Measurements from ENCODE around the gene AVL9. TPM values are rescaled to one million over a fixed set of nuclear protein-coding genes. Genes with fewer than 3 reads are reported as not detected.
"Not testable (repeated sequence)": the region's sequence is repeated elsewhere in the genome, so short reads cannot be mapped to it uniquely, and the experiment has no call there.

The AVL9 gene
- total RNA-seq, 4 donors from 2014 or later, result 16.6 to 31.1 (median 22.0) TPM

GRCh38 chr7:32490127-32490796, 5.0 kb upstream of the AVL9 start, which contains the start of gene LSM5:
Gene LSM5, minus strand, starts transcription at chr7:32490380. Its CDS starts 15 bp downstream, at chr7:32490365.
- Histone ChIP-seq H3K27ac (peak within 1 kb of the TSS; percentile 79 to 87 (median 84)), H3K4me1 (peaks cover 0 to 29% (median 11%) of the 10 kb centered on the region in 3 donors), H3K9me3 (no peaks in the 10 kb centered on the region), H3K27me3 (no peaks in the 10 kb centered on the region), H3K36me3 (peaks cover 0 to 25% of the 10 kb centered on the region in 2 donors), H3K4me3 (peak within 1 kb of the TSS; percentile 59 to 64)
- peak; percentile 85 for ATAC-seq
- WGBS, 2 donors (ENCODE audit: low coverage in 1 of 2), result 0% methylated on average over 7 to 14 of the region's 38 CpGs
- no peak for TF ChIP-seq POLR2A (IDR thresholded peaks at IDR 0.05)
- TF ChIP-seq POLR2AphosphoS5 (IDR thresholded peaks at IDR 0.05), result peak; percentile 59

DNA sequence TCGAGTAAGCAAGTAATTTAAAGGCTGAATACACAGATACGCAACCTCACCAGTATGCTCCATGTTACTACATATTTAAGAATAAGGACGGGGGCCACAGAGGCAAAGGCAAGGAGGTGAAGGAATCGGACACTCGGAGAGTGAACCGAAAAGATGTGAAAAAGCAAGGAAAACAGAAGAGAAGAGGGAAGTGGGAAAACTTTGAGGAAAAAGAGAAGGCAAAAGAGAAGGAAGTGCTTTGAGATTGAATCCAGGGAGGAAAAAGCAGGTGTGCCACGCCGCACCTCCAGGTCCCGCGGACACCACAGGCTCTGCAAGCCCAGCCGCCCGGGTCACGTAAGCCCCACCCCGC, 367 bp upstream of the AVL9 start:
- Histone ChIP-seq H3K27ac (peak overlapping the region; percentile 72 to 99 (median 98)), H3K4me3 (peak overlapping the region; percentile 57 to 97), H3K9me3 (no peaks in the 10 kb centered on the region), H3K36me3 (peaks cover 0 to 6% of the 10 kb centered on the region in 2 donors), H3K27me3 (no peaks in the 10 kb centered on the region), H3K4me1 (peaks cover 0 to 34% (median 11%) of the 10 kb centered on the region in 3 donors)
- ATAC-seq, result peak; percentile 4
- WGBS, 2 donors (ENCODE audit: low coverage in 1 of 2), result 0 to 1% methylated on average over 13 to 14 of the region's 14 CpGs
- TF ChIP-seq CTCF (IDR thresholded peaks at IDR 0.05), result no peak
- no peak for TF ChIP-seq POLR2AphosphoS5 (IDR thresholded peaks at IDR 0.05)
- no peak for TF ChIP-seq EP300 (IDR thresholded peaks at IDR 0.05)
- no peak for TF ChIP-seq POLR2A (IDR thresholded peaks at IDR 0.05)

DNA sequence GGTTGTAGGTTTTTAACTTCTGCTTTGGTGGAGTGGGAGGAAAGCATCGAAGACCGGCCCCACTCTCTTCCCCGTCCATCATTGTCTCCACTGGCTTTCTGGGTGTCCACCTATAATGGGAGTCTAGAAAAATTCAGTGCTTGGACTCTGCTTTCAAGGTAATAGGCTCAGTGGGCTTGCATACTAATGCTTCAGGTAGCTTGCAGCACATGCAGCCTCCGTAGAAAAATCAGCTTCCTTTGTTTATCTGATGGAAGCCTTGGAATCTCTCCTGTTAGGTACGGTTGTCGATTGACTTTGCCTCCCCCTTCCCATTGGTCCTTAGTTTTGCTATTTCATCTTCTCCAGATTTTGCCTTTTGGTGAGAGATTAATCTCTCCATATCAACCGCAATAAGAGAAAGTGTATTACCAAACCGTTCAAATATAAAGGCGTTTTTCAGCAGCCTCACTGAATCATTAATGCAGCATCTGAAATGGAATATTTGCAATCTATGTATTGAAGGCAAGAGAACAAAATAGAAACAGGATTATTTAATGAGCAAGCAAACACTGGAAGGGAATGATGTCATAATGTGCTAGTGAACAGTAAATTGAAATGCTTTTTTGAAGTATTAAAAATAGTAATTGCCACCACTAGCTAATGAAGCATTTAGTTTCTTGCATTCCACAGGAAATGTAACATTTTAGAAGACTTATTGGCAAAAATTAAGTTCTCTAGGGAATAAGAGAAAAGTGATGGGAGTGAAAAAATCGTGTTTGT, 944 bp downstream of the AVL9 start:
- Histone ChIP-seq H3K27ac (peak overlapping the region; percentile 76 to 99 (median 98)), H3K36me3 (peaks cover 0 to 6% of the 10 kb centered on the region in 2 donors), H3K4me1 (peaks cover 0 to 39% (median 11%) of the 10 kb centered on the region in 3 donors), H3K9me3 (no peaks in the 10 kb centered on the region), H3K4me3 (peak overlapping the region; percentile 57 to 97), H3K27me3 (no peaks in the 10 kb centered on the region)
- TF ChIP-seq POLR2A (IDR thresholded peaks at IDR 0.05) (no peak), POLR2AphosphoS5 (IDR thresholded peaks at IDR 0.05) (no peak), CTCF (IDR thresholded peaks at IDR 0.05) (no peak)
- WGBS, 2 donors (ENCODE audit: low coverage in 1 of 2), result 0 to 5% methylated on average over 9 to 10 of the region's 10 CpGs
- ATAC-seq, result no peak

GRCh38 chr7:32499755-32500154, 4.5 kb downstream of the AVL9 start:
- not testable (repeated sequence) for ATAC-seq, H3K36me3 ChIP-seq, H3K9me3 ChIP-seq, H3K27ac ChIP-seq, H3K4me3 ChIP-seq, H3K27me3 ChIP-seq
- peaks cover 0 to 51% (median 7%) of the 10 kb centered on the region in 3 donors for H3K4me1 ChIP-seq
- 67 to 78% methylated on average over 1 to 2 of the region's 2 CpGs for WGBS, 2 donors (ENCODE audit: low coverage in 1 of 2)

GRCh38 chr7:32500216-32500615, 4.9 kb downstream of the AVL9 start:
- H3K27me3 ChIP-seq, H3K36me3 ChIP-seq, H3K27ac ChIP-seq, ATAC-seq, H3K9me3 ChIP-seq, H3K4me3 ChIP-seq: not testable (repeated sequence)
- peaks cover 0 to 55% (median 7%) of the 10 kb centered on the region in 3 donors for H3K4me1 ChIP-seq
- 94 to 100% methylated on average over 1 of the region's 1 CpG for WGBS, 2 donors (ENCODE audit: low coverage in 1 of 2)

DNA sequence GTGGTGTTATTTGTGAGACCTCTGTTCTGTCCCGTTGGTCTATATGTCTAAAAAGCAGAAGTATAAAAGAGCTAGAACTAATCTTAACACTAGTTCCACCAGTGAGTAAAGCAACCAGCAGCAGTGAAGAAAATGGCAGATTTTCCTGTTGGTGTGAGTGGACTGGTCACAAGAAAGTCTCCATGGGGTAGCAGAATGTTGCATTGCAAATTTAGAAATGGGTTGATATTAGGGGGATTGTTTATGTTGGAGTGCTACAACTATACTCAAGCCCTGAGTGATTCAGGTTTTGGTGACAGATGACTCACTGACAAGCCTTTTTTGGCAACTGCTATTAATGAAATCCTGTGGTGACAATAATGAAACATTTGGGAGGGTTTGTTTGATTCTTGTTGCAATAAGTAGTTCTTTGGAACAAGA, 5.6 kb downstream of the AVL9 start:
- no peak overlapping the region for H3K4me3 ChIP-seq
- H3K4me1 ChIP-seq, result peaks cover 0 to 57% (median 7%) of the 10 kb centered on the region in 3 donors
- H3K36me3 ChIP-seq, result peaks cover 0 to 6% of the 10 kb centered on the region in 2 donors
- H3K27ac ChIP-seq, result peak overlapping the region in 2 of 4 donors; percentile 22 to 37
- WGBS, 2 donors (ENCODE audit: low coverage in 1 of 2), result 10 to 40% methylated on average over 1 of the region's 1 CpG
- H3K9me3 ChIP-seq, result no peaks in the 10 kb centered on the region
- ATAC-seq, result no peak
- no peak for TF ChIP-seq POLR2A (IDR thresholded peaks at IDR 0.05)
- no peak for TF ChIP-seq CTCF (IDR thresholded peaks at IDR 0.05)
- TF ChIP-seq EP300 (IDR thresholded peaks at IDR 0.05), result no peak
- no peak for TF ChIP-seq POLR2AphosphoS5 (IDR thresholded peaks at IDR 0.05)
- no peaks in the 10 kb centered on the region for H3K27me3 ChIP-seq

Data from gastroesophageal sphincter (tissue), 4 donors.